ENCODE results near the gene EMC7.
A peak's percentile ranks its signal among the peaks of the same experiment; 100 is the strongest.
"Not testable (repeated sequence)": the region's sequence is repeated elsewhere in the genome, so short reads cannot be mapped to it uniquely, and the experiment has no call there.

EMC7 gene

DNA sequence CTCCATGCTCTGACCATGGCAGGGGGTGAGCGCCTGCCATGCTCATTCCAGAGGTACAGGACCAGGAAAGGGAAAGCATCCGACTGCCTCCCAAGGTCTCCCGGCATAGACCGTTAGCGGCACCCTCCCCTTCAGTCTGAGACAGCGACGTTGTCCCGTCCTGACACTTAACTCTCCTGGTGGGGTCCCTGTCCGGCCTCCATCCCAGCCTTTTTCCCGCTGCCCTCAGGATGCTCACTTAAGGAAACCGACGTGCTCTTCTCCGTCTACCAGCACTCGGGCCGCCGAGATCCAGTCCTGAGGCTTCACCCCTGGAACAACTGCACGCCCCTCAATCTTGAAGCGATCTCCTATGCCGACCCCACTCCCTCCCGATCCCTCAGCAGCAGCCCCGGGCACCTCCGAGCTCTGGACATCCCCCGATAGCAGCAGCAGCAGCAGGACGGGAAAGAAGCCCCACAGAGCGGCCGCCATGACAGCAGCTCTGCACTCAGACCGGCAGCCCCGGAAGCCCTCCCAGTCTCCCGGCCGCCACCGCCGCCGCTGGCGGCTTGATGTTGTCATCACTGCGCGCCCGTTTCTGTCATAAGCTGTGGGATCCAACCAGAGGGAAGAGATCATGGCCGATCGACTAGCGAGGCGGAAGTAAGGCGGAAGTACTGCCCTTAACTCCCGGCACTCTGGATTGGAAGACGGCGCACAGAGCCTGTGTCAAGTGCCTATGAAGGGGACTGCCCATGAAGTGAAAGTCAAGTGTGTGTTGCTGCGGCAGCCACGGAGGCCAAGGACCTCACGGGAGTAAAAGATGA is at the start of gene EMC7, which contains the start of gene PGBD4:
Gene EMC7, minus strand, starts transcription at position 497 of the 809 bp plus-strand sequence. Its CDS starts 23 bp downstream, at position 474.
Gene PGBD4, plus strand, starts transcription at position 718 of the 809 bp plus-strand sequence. CDS start 449 bp downstream, outside the sequence.
- peak; percentile 99 for DNase-seq

DNA sequence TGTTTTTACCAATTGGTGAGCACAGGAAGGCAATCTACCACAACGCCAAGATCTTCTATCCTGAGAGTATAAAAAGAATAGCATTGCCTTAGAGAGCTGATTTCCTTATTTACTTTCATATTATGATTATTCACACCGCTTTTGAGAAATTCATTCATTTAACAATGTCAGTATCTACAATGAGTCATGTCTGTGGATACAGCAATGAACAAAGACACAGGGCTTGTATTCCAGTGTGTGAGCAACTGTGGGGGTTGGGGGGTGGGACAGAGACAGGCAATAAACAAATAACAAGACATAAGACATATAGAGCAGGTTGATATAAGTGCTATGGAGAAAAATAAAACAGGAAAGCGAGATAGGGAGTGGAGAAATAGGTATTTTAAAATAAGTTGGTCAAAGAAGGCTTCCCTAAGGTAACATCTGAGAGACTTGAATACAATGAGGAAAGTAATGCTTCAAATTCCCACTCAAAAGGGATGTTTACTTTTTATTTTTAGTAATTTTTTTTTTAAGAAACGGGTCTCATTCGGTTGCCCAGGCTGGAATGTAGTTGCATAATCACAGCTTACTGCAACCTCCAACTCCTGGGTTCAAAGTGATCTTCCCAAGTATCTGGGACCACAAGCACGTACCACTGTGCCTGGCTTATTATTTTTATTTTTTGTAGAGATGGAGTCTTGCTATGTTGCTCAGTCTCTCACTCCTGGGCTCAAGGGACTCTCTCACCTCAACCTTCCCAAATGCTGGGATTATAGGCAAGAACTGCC is 45.9 kb upstream of the EMC7 start:
- no peak for DNase-seq

DNA sequence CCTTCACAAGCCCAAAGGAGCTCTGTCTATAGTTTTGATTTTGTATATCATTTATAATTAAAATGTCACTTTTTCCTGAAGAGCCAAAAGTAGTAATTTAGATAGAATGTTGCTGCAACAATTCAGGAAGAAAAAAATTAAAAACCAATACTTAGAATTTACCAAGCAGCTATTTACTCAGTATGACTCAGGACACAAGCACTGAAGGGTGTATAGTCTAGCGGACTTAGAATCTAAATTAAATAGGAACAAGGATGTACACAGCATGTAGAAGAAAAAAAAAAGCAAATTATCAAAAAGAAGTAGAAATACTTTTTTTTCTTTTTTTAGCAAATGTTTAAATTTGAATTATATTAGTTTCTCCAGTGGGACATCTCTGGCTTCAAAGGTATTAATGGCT is 31.8 kb upstream of the EMC7 start:
- no peak for DNase-seq

DNA sequence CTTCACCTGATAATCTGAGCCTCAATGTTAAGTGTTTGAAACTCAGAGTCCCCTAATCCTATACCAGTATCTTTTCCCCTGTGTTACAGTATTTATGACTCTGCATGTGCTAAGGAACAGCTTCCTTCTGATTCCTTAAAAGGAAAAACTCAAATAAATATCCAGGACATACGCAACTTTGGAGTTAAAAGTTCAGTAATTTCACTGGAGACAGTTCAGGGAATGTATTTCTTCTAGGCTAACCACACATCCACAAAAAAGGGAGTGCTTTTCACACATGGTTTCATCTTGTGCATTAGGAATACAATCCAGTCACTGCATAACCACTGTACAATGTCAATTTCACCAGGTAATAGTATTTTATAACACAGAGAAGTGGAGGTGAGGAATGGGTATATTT is 31.2 kb upstream of the EMC7 start:
- DNase-seq, result no peak

DNA sequence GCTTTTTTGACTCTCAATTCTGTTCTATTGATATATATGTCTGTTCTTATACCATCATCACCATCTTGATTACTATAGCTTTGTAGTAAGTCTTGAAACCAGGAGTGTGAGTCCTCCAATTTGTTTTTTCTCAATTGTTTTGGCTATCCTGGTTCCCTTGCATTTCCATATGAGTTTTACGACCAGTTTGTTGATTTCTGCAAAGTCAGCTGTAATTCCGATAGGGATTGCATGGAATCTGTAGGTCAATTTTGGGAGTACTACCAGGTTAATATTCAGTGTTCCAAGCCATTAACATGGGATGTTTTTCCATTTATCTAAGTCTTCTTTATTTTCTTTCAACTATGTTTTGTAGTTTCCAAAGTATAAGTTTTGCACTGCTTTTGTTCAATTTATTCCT is 27.2 kb upstream of the EMC7 start:
- DNase-seq, result no peak

DNA sequence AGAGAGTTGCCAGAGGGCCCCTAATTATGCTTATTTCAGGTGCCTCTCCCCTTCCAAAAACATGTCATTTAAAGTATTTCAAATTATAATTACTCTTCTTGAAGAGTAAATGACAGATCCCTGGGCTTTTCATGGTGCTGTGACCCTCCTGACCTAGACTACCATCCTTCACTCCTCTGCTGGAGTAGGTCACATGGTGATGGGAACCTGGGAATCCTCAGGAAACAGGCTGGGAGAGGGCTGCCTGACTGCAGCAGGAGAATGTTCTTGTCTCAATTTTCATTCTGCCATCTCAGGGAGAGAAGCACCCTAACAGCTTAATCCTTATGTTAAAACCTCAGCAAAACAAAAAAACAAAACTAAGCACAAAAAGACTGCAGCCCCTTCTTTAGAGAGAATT is 24.9 kb upstream of the EMC7 start:
- no peak for DNase-seq

DNA sequence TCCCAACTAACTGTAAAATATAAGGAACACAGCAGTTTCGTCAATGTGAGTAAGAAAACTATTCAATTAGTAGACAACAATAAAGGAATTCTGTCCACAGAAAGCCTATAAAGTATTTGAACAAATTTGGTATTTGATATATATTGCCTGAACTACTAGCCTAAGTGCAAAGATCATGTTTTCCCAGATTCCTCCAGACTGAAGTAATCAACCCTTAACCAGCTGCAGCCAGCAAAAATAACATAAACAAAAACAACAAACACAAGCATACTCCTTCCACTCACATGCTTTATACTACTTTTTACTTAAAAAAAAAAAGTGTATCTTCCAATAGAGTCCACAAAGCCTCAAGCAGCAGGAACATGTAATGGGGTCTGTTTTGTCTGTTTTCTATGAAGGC is 24.3 kb upstream of the EMC7 start:
- DNase-seq, result no peak

DNA sequence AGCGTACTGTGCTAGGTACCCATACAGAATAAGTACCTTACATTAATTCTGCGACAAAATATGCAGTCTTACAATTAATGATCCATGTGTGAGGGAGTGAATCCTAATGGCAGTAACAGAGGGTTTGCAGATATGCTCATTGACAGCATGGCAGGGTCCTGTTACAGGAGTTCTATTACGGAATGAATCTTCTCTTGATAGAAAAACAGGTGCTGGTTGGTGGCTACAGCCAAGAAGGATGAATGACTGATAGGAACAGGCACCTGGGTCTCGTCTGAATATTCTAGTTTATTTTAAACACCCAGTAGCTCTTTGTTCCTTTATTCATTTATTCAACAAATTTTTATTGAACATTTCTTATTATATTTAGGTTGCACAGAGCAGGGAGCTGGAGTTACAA is 23.0 kb upstream of the EMC7 start:
- DNase-seq, result no peak

DNA sequence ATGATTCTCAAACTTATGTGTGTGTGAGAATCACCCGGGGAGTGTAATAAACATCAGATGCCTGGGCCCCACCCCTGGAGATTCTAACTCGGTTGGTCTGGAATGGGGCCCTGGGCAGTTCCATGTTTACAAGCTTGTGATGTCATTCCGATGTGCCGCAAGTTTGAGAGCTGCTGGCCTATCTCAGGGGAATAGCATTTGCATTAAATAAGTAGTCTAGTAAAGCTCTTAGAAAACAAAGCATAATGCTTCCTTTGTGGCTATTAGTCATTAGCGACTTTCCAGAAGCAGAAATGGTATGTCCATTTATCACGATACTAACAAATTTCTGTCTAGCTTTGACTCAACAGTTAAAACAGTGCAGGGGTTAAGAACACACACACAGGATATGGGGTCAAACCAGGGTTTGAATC is 21.1 kb upstream of the EMC7 start:
- DNase-seq, result no peak

DNA sequence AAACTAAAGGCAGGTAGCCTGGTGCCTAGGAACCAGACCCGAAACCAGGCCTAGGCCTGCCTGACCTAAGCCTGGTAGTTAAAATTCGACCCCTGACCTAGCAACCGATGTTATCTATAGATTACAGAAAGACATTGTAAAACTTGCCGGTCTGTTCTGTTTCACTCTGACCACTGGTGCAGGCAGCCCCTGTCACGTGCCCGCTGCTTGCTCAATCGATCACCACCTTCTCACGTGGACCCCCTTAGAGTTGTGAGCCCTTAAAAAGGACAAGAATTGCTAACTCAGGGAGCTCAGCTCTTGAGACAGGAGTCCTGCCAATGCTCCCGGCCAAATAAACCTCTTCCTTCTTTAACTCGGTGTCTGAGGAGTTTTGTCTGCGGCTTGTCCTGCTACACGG is 20.1 kb upstream of the EMC7 start:
- not testable (repeated sequence) for DNase-seq

DNA sequence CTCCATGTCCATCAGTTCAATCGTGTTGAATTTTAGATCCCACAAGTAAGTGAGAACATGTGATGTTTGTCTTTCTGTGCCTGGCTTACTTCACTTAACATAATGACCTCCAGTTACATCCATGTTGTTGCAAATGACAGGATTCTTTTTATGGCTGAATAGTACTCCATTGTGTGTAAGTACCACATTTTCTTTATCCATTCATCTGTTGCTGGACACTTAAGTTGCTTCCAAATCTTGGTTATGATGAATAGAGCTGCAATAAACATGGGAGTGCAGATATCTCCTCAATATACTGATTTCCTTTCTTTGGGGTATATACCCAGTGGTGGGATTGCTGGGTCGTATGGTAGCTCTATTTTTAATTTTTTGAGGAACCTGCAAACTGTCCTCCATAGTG is 18.8 kb upstream of the EMC7 start:
- DNase-seq, result not testable (repeated sequence)

DNA sequence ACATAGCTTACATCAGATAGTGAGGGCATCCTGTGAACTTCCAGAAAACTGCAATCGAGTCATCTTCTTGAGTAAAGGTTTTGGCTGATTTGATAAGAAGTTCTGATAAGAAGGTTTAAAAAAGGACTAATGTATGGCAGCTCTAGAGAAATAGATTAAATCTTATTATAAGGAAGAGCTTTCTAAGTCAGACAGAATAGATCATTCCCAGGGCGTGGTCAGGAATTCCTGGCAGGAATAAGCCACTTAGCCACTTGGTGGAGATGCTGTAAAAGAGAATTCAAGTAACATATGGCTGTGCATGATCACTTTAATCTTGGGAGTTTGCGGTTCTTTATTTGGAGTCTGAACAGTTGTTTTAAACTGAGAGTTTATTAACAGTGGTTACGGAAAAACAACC is 17.6 kb upstream of the EMC7 start:
- DNase-seq, result no peak

DNA sequence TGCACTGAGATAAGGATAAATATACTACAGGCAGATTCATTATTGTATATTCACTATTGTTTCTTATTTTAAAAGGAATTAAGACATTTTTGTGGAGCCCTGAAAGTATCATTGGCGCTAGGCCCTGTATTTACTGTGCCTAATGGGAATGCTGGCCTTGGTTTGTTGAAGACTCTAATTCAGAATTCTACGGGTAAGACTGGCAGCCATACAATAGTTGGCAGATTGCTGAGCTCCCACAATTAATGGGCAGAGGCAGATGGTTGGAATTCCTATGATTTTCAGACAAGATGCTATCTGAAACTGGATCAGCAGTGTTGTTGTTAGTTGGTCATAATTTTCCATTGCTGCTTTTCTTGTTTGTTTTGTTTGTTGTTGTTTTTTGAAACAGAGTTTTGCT is 15.0 kb upstream of the EMC7 start:
- DNase-seq, result no peak

DNA sequence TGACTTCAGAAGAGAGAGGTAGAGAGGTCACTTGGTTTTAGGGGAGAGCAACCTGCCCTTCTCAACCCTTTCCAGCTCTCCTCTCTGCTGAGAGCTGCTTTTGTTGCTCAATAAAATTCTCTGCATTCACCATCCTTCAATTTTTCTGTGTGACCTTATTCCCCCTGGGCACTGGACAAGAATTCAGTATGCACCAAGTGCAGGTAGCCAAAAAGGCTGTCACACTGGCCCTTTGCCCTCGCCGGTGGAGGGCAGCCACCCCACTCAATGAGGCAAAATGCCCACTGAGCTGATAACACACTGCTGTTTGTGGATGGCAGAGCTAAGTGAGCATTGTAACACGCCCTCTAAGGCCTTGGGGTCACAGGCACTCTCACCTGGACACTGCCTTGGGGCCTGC is 13.1 kb upstream of the EMC7 start:
- DNase-seq, result no peak

DNA sequence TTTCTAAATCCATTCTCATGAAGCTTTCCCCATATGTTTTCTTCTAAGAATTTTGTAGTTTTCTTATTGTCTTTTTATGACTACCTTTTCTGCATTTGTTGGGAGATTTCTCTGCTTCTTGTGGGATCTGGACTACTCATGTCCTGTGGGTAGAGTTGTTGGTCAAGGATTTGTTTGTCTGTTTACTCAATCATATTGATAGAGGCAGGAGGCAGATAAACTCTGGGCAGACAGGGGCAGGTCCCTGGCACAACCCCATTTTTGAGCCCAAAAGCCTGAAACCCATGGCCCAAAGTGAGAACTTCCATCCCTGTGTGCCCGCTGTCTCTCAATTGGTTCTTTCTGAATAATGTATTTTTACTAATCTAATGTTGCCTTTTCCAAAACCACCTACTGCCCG is 12.6 kb upstream of the EMC7 start:
- no peak for DNase-seq

DNA sequence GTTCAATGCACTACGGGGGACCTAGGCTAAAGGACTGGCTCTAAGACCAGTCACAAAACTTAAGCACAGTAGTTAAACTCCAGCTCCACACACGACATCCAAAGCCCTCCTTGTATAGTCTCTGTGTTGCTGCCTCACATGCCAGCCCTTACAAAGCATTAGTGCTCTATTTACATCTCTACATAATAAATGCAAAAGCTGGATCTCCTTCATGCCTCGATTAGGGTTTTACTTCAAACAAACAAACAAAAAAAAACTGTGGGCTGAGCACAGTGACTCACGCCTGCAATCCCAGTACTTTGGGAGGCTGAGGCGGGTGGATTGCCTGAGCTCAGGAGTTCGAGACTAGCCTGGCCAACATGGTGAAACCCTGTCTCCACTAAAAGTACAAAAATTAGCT is 9.8 kb upstream of the EMC7 start:
- no peak for DNase-seq

DNA sequence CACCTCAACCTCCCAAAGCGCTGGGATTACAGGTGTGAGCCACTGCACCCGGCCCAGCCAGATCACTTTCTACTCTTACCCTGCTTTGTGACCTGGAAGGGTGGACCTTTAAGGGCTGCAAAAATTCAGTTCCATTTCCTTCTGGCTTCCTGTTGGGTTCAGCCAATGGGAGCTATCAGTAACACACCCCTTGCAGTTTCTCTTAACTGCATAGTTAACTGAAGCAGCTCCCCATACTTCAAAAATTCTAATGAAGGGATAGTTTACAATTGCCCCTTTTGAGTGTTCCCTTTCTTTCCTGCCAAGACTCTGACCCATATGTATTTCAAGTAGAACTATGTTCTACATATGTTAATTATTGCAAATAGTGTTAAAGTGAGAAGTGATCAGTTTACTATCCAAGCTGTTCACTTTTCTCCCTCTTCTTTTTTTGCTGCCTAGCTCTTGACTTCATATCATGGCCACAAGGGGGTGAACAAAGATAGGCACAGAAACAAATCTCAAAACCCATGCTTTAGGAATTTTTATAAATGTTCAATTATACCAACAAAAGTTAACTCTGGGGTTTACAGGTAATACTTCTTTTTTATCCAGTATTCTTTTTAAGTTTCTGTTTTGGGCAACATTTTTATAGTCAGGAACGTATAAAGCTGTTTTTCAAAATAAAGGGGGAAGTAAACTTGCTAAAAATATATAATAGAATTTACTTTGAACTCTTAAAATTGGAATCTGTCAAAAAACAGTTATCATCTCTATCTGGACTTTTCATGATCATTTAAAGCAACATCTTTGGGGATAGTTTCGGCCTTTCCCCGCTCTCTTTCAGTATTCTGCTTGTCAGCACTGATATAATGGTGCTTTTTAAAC is 8.4 kb upstream of the EMC7 start:
- no peak for DNase-seq

DNA sequence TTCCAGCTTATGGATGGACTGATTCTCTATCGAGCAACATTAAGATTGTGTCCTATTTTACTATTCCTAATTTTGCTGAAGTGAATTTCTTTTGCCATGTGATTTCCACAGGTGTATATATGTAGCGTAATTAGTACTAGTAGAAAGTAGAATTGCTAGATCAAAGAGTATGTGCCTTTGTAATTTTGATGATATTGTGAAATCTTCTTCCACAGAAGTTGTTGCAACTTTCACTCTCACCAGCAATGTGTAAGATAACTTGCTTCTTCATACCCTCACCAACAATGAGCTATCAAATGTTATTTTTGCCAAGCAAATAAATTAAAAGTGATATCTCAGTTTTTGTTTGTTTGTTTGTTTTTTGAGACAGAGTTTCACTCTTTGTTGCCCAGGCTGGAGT is 5.7 kb upstream of the EMC7 start:
- no peak for DNase-seq

DNA sequence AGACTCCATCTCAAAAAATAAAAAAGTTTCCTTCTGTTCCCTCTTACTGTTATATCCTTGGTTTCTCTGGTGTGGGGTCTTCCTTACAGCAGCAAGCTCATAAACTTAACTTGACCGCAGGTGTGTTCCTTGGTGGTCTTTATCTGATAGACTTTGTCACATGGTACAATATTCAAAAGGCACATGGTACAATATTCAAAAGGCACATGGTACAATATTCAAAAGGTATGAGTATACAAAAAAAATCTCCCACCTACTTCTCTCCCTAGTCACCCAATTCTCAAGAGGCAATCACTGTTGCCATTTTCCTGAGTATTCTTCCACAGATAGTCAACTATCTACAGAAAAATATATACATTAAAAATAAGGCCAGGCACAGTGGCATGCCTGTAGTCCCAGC is 4.8 kb upstream of the EMC7 start:
- DNase-seq, result no peak

DNA sequence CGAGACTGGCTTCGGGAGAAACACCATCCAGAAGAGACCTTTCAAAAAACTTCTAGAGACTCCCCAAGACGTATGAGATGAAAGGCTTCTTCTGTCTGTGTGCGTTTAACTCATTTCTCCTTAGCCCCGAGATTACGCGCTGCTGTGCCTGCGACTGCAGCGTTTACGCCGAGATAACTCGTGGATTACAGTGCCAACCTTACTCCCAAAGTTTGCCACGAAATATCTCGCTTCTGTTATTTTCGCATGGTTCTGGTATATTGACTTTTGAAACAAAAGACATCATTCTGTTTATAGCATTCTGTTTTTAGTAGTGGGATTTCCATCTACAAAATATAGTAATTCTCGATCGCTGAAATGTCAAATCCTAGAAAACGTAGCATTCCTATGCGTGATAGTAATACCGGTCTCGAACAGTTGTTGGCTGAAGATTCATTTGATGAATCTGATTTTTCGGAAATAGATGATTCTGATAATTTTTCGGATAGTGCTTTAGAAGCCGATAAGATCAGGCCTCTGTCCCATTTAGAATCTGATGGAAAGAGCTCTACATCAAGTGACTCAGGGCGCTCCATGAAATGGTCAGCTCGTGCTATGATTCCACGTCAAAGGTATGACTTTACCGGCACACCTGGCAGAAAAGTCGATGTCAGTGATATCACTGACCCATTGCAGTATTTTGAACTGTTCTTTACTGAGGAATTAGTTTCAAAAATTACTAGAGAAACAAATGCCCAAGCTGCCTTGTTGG is 688 bp upstream of the EMC7 start:
- no peak for DNase-seq

DNA sequence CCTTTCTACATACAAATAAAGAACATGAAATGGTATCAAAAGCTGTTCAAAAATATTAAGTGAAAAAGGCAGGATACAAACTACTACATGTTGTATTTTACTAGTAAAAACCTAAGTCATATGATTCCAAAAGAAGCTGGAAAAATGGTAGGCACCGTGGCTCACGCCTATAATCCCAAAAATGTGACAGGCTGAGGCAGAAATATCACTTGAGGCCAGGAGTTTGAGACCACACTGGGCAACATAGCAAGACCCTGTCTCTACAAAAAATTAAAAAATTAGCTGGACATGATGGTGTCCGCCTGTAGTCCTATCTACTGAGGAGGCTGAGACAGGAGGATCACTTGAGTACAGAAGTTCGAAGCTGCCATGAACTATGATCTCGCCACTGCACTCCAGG is 1.7 kb downstream of the EMC7 start:
- DNase-seq, result no peak

DNA sequence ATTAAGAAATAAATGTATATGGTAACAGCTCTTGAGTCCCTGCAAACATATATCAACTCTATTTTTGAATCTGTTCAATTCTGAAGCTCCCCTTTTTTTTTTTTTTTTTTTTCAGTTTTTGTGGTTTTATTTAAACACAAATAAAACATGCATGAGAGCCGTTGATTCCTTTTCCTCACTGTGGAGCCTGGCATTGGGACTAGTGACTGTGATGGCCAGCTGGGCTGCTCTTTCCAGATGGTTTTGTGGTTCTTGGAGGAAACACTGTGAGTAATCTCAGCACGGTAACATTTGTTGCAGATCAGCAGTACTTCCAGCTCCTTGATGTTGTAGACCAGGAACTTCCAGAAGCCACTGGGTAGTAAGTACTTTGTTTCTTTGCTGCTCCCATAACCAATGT is 15.9 kb downstream of the EMC7 start:
- no peak for DNase-seq

DNA sequence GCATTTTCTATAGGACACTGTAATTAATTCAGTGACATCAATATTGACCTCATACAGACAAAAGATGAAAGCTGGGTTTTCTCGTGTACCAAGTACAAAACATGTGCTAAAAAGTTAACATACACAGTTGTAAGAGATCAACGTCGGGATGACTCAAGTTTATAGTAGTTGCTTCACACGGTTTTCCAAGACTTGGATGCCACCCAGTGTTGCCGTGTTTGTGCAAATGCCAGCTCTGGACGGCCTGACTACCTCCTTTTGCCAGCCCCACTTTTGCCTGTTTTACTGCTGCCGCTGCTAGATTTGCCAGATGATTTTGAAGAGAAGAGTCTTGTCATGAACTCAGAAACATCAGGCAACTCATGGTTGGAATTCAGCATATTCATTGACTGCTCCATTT is 17.6 kb downstream of the EMC7 start:
- no peak for DNase-seq
